ENCODE results near the gene AAGAB. TPM values are rescaled to one million over a fixed set of nuclear protein-coding genes. Genes with fewer than 3 reads are reported as not detected.

Gene AAGAB
- total and polyA plus RNA-seq, 9 donors, result 7.8 to 37.1 (median 22.8) TPM

DNA sequence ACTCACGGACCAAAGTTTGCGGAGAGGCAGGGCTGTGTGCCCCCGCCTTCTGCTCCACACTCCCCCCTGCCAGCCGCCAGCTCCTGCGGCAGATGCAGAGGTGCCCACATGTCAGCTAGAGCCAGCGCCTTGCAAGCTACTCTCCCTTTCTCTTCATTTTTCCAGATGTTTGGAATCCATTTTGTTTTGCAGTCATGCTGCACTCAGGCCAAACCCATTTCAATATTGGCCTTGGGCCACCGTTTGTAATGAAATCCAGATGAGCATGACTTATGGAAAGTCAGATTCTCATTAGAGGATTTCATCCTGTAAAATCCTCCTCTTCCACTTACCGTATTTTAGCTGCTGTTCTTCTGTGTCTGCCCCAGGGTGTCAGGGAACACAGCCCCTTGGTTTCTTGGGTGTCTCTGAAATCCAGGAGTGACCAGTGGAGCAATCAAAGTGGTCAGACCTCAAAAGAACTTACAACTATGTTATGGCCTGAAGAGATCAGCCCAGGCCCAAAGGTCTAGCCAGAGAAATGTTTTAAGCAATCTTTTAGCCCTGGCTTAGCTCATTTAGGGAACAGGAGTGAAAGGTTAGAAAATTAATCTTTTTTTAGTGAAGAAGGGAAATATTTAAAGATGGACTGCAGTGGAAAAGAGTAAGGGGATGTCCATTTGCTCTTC, 65.8 kb downstream of the AAGAB start:
- H3K4me1 ChIP-seq (ENCODE audit: insufficient read depth), result peaks cover 28% of the 10 kb centered on the region
- intact Hi-C loops (cut with DNase I), result loop anchor here in 1 of 4 donors (10.0 kb wide), 1 partner anchor 124 kb away; the partner anchor contains the start of gene SMAD3
- TF ChIP-seq EP300 (IDR thresholded peaks at IDR 0.05) (no peak), CTCF (IDR thresholded peaks at IDR 0.05) (no peak), POLR2A (IDR thresholded peaks at IDR 0.05) (no peak)
- H3K27ac ChIP-seq, result peak overlapping the region; percentile 66 to 81
- DNase-seq, result peak in 3 of 5 donors; percentile 63 to 86 (median 74)
- H3K9me3 ChIP-seq, result no peaks in the 10 kb centered on the region
- H3K27me3 ChIP-seq, result no peaks in the 10 kb centered on the region
- no peak overlapping the region for H3K4me3 ChIP-seq
- H3K36me3 ChIP-seq, result no peaks in the 10 kb centered on the region
- 23 to 27% (median 23%) methylated on average over 8 of the region's 8 CpGs for WGBS, 3 donors

DNA sequence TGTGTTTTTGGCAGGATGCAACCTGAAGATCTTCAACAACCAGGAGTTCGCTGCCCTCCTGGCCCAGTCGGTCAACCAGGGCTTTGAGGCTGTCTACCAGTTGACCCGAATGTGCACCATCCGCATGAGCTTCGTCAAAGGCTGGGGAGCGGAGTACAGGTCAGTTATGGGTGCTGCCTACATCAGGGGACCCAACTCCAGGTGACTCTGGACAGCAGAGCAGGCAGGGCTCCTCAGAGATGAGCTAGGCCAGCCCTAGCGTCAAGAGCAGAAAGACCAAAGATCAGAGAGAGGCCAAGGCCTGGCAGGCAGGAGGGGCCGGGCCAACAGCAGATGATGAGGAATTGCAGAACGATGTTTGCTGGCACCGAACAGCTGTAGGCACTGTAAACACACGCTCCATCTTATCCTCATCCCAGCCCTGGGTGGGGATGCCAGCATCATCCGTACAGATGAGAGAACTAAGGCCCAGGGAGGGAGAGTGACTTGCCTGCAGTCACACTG, 67.1 kb downstream of the AAGAB start:
- TF ChIP-seq EP300 (IDR thresholded peaks at IDR 0.05), result no peak
- TF ChIP-seq CTCF (IDR thresholded peaks at IDR 0.05), result no peak
- TF ChIP-seq POLR2A (IDR thresholded peaks at IDR 0.05), result no peak
- no peaks in the 10 kb centered on the region for H3K27me3 ChIP-seq
- H3K9me3 ChIP-seq, result no peaks in the 10 kb centered on the region
- intact Hi-C loops (cut with DNase I), result loop anchor here in 1 of 4 donors (10.0 kb wide), 1 partner anchor 123 kb away; the partner anchor contains the start of gene SMAD3
- peaks cover 27% of the 10 kb centered on the region for H3K4me1 ChIP-seq (ENCODE audit: insufficient read depth)
- H3K36me3 ChIP-seq, result no peaks in the 10 kb centered on the region
- no peak overlapping the region for H3K4me3 ChIP-seq
- DNase-seq, result no peak
- WGBS, 3 donors, result 76 to 92% (median 77%) methylated on average over 12 of the region's 12 CpGs
- H3K27ac ChIP-seq, result peak overlapping the region in 1 of 2 donors; percentile 81

- no peaks in the 10 kb centered on the region for H3K9me3 ChIP-seq
- peaks cover 27% of the 10 kb centered on the region for H3K4me1 ChIP-seq (ENCODE audit: insufficient read depth)
- H3K27ac ChIP-seq, result peak overlapping the region; percentile 28 to 81
- no peak for TF ChIP-seq EP300 (IDR thresholded peaks at IDR 0.05)
- TF ChIP-seq CTCF (IDR thresholded peaks at IDR 0.05), result no peak
- TF ChIP-seq POLR2A (IDR thresholded peaks at IDR 0.05), result no peak
- H3K4me3 ChIP-seq, result no peak overlapping the region
- no peaks in the 10 kb centered on the region for H3K27me3 ChIP-seq
- intact Hi-C loops (cut with DNase I), result loop anchor here in 1 of 4 donors (10.0 kb wide), 1 partner anchor 122 kb away; the partner anchor contains the start of gene SMAD3
- WGBS, 3 donors, result 71 to 82% (median 75%) methylated on average over 3 to 4 of the region's 4 CpGs
- no peaks in the 10 kb centered on the region for H3K36me3 ChIP-seq
- no peak for DNase-seq
Observed at GRCh38 chr15:67186688-67187087, 67.8 kb downstream of the AAGAB start.

DNA sequence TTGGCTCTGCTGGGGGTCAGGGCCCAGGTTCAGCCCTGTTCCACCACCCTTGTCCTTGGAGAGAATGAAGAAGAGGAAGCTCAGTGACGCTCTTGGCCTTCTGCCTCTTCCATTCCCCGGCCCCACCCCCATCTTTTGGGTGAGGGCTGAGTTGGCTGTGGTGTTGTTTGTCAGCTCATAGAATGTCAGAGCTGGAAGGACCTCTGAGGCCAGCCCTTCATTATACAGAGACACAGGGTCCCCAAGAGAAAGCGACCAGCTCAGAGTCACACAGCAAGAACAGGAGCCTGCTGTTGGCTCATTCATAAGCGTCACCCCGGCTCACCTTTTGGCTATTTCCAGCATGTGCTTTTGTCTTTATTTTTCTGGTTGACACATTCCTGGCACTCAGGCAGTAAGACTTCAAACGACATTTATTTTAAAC, 68.2 kb downstream of the AAGAB start:
- H3K4me3 ChIP-seq, result no peak overlapping the region
- WGBS, 3 donors, result 31 to 41% (median 32%) methylated on average over 6 of the region's 6 CpGs
- TF ChIP-seq POLR2A (IDR thresholded peaks at IDR 0.05) (no peak), CTCF (IDR thresholded peaks at IDR 0.05) (no peak), EP300 (IDR thresholded peaks at IDR 0.05) (no peak)
- no peaks in the 10 kb centered on the region for H3K9me3 ChIP-seq
- peaks cover 27% of the 10 kb centered on the region for H3K4me1 ChIP-seq (ENCODE audit: insufficient read depth)
- H3K27me3 ChIP-seq, result no peaks in the 10 kb centered on the region
- H3K27ac ChIP-seq, result peak overlapping the region in 1 of 2 donors; percentile 81
- no peaks in the 10 kb centered on the region for H3K36me3 ChIP-seq
- peak; percentile 73 to 85 (median 77) for DNase-seq
- intact Hi-C loops (cut with DNase I), result loop anchor here in 1 of 4 donors (10.0 kb wide), 1 partner anchor 121 kb away; the partner anchor contains the start of gene SMAD3
